Caco-2 (cell line): ENCODE measurements around the gene NEFH. TPM values are rescaled to one million over a fixed set of nuclear protein-coding genes. Genes with fewer than 3 reads are reported as not detected.

Experiments used
- BruUV-seq: library from RNA; stranded (reverse); fragments of 400-500 nt; replicated peaks from 2 replicates; lab custom pipeline; 2021; lab: Mats Ljungman, UMichigan
- CTCF ChIA-PET: fragments of 300-600 bp; sonication (Branson Sonifier 250); formaldehyde crosslinking; loops from one replicate; lab custom pipeline; 2022; ENCODE audit warnings: antibody characterized with exemption; lab: Charles Lee
- POLR2A ChIA-PET: fragments of 300-600 bp; sonication (Branson Sonifier 250); formaldehyde crosslinking; loops from one replicate; lab custom pipeline; 2022; ENCODE audit warnings: antibody characterized with exemption; lab: Charles Lee
- DNase-seq, 2 experiments: peaks; one replicate each; pipeline versions ENCODE4 v3.0.0 to v3.0.0-alpha.2; 2020 to 2022
- H3K27me3 ChIP-seq: replicated peaks from 2 replicates; pipeline ENCODE4 v1.6.0; 2011; ENCODE audit warnings: low read length; ENCODE audit not compliant: control insufficient read depth, insufficient read depth
- H3K36me3 ChIP-seq: 2 replicates; pipeline ENCODE4 v1.5.1; 2011; ENCODE audit warnings: low read length; ENCODE audit not compliant: control insufficient read depth, insufficient read depth
- H3K4me1 ChIP-seq: fragments of 250-450 bp; sonication (Bioruptor Pico); 2 replicates; pipeline ENCODE4 v1.5.1; 2020; ENCODE audit warnings: mild to moderate bottlenecking
- H3K4me3 ChIP-seq: 2 replicates; pipeline ENCODE4 v1.5.1; 2011; ENCODE audit warnings: low read depth, mild to moderate bottlenecking, control low read depth, low read length
- H3K9me3 ChIP-seq: fragments of 250-450 bp; sonication (Bioruptor Pico); 2 replicates; pipeline ENCODE4 v1.5.1; 2020; ENCODE audit warnings: mild to moderate bottlenecking, moderate library complexity
- H3K27ac Mint-ChIP-seq: one replicate; pipeline ENCODE4 v1.8.0; 2022; ENCODE audit warnings: mixed read lengths; ENCODE audit not compliant: unreplicated experiment
- H3K27me3 Mint-ChIP-seq: one replicate; pipeline ENCODE4 v1.8.0; 2022; ENCODE audit warnings: mixed read lengths; ENCODE audit not compliant: insufficient read depth, unreplicated experiment
- H3K36me3 Mint-ChIP-seq: one replicate; pipeline ENCODE4 v1.8.0; 2022; ENCODE audit warnings: mild to moderate bottlenecking, mixed read lengths; ENCODE audit not compliant: insufficient read depth, unreplicated experiment
- H3K4me1 Mint-ChIP-seq: one replicate; pipeline ENCODE4 v1.8.0; 2022; ENCODE audit warnings: low read depth, mixed read lengths; ENCODE audit not compliant: unreplicated experiment
- H3K4me3 Mint-ChIP-seq: one replicate; pipeline ENCODE4 v1.8.0; 2022; ENCODE audit warnings: mild to moderate bottlenecking, moderate library complexity, mixed read lengths; ENCODE audit not compliant: unreplicated experiment
- H3K9me3 Mint-ChIP-seq: one replicate; pipeline ENCODE4 v1.8.0; 2022; ENCODE audit warnings: mixed read lengths; ENCODE audit not compliant: unreplicated experiment
- CTCF ChIP-seq, 2 experiments: fragments of 200-600 bp in 1 of 2; IDR thresholded peaks; 1 replicate in 1 of 2; 2 replicates in 1 of 2; pipeline versions ENCODE4 v1.5.1 to v1.8.0; 2011 to 2022; ENCODE audit warnings: antibody characterized with exemption in 1 of 2, control low read depth in 1 of 2, inconsistent platforms in 1 of 2, low read depth in 1 of 2, low read length in 1 of 2, mild to moderate bottlenecking in 1 of 2, moderate library complexity in 1 of 2; ENCODE audit not compliant: insufficient read depth in 1 of 2, severe bottlenecking in 1 of 2, unreplicated experiment in 1 of 2
- intact Hi-C: fragments of 100-400 bp; cut with micrococcal nuclease; formaldehyde crosslinking; loops from one replicate; pipeline ENCODE4 v1.10.0; 2022; ENCODE audit not compliant: unreplicated experiment
- total RNA-seq: library from RNA; stranded (reverse); gene quantifications from 2 replicates; pipeline ENCODE4 v1.2.3, GENCODE V29; 2022

The NEFH gene
- total RNA-seq, 1 experiment from 2014 or later: not detected

- H3K36me3 ChIP-seq: no peaks in the 10 kb centered on the region
- H3K27ac Mint-ChIP-seq: no peak overlapping the region
- intact Hi-C loops: no loop called here
- H3K9me3 Mint-ChIP-seq: no peaks in the 10 kb centered on the region
- ChIA-PET POLR2A (no interaction called here), CTCF (no interaction called here)
- peaks cover 13% of the 10 kb centered on the region for H3K27me3 Mint-ChIP-seq
- no peaks in the 10 kb centered on the region for H3K36me3 Mint-ChIP-seq
- peaks cover 7% of the 10 kb centered on the region for H3K4me1 Mint-ChIP-seq
- no peaks in the 10 kb centered on the region for H3K4me1 ChIP-seq
- H3K9me3 ChIP-seq: no peaks in the 10 kb centered on the region
- no TSS peak for BruUV-seq
- no peak overlapping the region for H3K4me3 Mint-ChIP-seq
- TF ChIP-seq CTCF (IDR thresholded peaks at IDR 0.05; ENCODE audit: insufficient read depth in 1 of 2, low read depth in 1 of 2, low read length in 1 of 2, severe bottlenecking in 1 of 2, unreplicated experiment in 1 of 2): no peak
- DNase-seq: no peak
- no peak overlapping the region for H3K4me3 ChIP-seq
- no peaks in the 10 kb centered on the region; the same call in 1 of the 2 replicates for H3K27me3 ChIP-seq
Measured at GRCh38 chr22:29480512-29481264, 670 bp downstream of the NEFH start.

- BruUV-seq: no TSS peak
- Histone ChIP-seq H3K4me1 (no peaks in the 10 kb centered on the region), H3K36me3 (no peaks in the 10 kb centered on the region), H3K27me3 (no peaks in the 10 kb centered on the region; the same call in 1 of the 2 replicates), H3K9me3 (no peaks in the 10 kb centered on the region), H3K4me3 (no peak overlapping the region)
- ChIA-PET CTCF (no interaction called here), POLR2A (no interaction called here)
- no peaks in the 10 kb centered on the region for H3K36me3 Mint-ChIP-seq
- H3K4me1 Mint-ChIP-seq: peaks cover 7% of the 10 kb centered on the region
- no peak for DNase-seq
- peaks cover 10% of the 10 kb centered on the region for H3K27me3 Mint-ChIP-seq
- no peak overlapping the region for H3K4me3 Mint-ChIP-seq
- intact Hi-C loops: no loop called here
- H3K27ac Mint-ChIP-seq: no peak overlapping the region
- no peak for TF ChIP-seq CTCF (IDR thresholded peaks at IDR 0.05; ENCODE audit: insufficient read depth in 1 of 2, low read depth in 1 of 2, low read length in 1 of 2, severe bottlenecking in 1 of 2, unreplicated experiment in 1 of 2)
- H3K9me3 Mint-ChIP-seq: no peaks in the 10 kb centered on the region
Measured at GRCh38 chr22:29481265-29482000, 1.4 kb downstream of the NEFH start.

- no peak for TF ChIP-seq CTCF (IDR thresholded peaks at IDR 0.05; ENCODE audit: insufficient read depth in 1 of 2, low read depth in 1 of 2, low read length in 1 of 2, severe bottlenecking in 1 of 2, unreplicated experiment in 1 of 2)
- no peaks in the 10 kb centered on the region for H3K9me3 ChIP-seq
- ChIA-PET POLR2A (no interaction called here), CTCF (interaction anchor here (0.5 kb wide), 1 partner anchor 87 kb away, joined by 5 read pairs; no protein-coding TSS in a partner anchor)
- H3K4me1 ChIP-seq: no peaks in the 10 kb centered on the region
- Mint-ChIP-seq H3K36me3 (no peaks in the 10 kb centered on the region), H3K27me3 (peaks cover 10% of the 10 kb centered on the region), H3K27ac (no peak overlapping the region), H3K4me1 (peaks cover 7% of the 10 kb centered on the region), H3K4me3 (no peak overlapping the region), H3K9me3 (no peaks in the 10 kb centered on the region)
- intact Hi-C loops: no loop called here
- no peaks in the 10 kb centered on the region; the same call in 1 of the 2 replicates for H3K27me3 ChIP-seq
- H3K36me3 ChIP-seq: no peaks in the 10 kb centered on the region
- no TSS peak for BruUV-seq
- DNase-seq: no peak
- H3K4me3 ChIP-seq: no peak overlapping the region
Measured at GRCh38 chr22:29482253-29482652, 2.2 kb downstream of the NEFH start.
